Mucosa of descending colon (tissue), 3 donors: Measurements from ENCODE around the gene NPTN. TPM values are rescaled to one million over a fixed set of nuclear protein-coding genes. Genes with fewer than 3 reads are reported as not detected.
"Not testable (repeated sequence)": the region's sequence is repeated elsewhere in the genome, so short reads cannot be mapped to it uniquely, and the experiment has no call there.

Source experiments
- ATAC-seq: fragments of 200-7000 bp; cut with Tn5 transposase; one replicate; pipeline ENCODE4 v1.9.1; 2020; ENCODE audit warnings: mild to moderate bottlenecking, moderate library complexity
- DNase-seq, 3 donors: peaks; one replicate each; pipeline ENCODE4 v3.0.0-alpha.2; 2020
- H3K36me3 ChIP-seq: fragments of 200-600 bp; one replicate; pipeline ENCODE4 v1.8.0; 2021; ENCODE audit warnings: low read depth, mild to moderate bottlenecking
- H3K4me1 ChIP-seq: fragments of 200-600 bp; one replicate; pipeline ENCODE4 v1.8.0; 2021; ENCODE audit warnings: low read depth, mild to moderate bottlenecking
- H3K4me3 ChIP-seq: fragments of 200-600 bp; one replicate; pipeline ENCODE4 v1.8.0; 2021; ENCODE audit warnings: mild to moderate bottlenecking
- H3K9me3 ChIP-seq: fragments of 200-600 bp; one replicate; pipeline ENCODE4 v1.8.0; 2021; ENCODE audit warnings: mild to moderate bottlenecking
- intact Hi-C, 2 donors: fragments of 100-400 bp; cut with DNase I in 1 of 2; cut with micrococcal nuclease in 1 of 2; formaldehyde crosslinking; loops; one replicate each; pipeline versions ENCODE4 v1.11.0 to v1.11.1; 2022; cut with DNase I, micrococcal nuclease
- total RNA-seq, 3 donors: library from RNA; stranded (reverse); fragmentation: NEBNext Ultra II Directional in 2 of 3; extraction: Animal tissue kit (Norgen Biotek cat#: 25700) in 2 of 3; gene quantifications; one replicate each; pipeline versions ENCODE4 v1.2.1 to v1.2.4, GENCODE V29; 2021 to 2023
- TF ChIP-seq, protein P1 (sequence below): fragments of 200-600 bp; IDR thresholded peaks from one replicate; pipeline ENCODE4 v1.8.0; 2022; ENCODE audit warnings: antibody characterized with exemption, mild to moderate bottlenecking
- donor health status: DM: no; HTN: no; CAD: no; lungs with moderate emphysema.
- donor health status: DM: no; HTN: no; CAD: no.
- donor health status: DM: no; HTN: yes; CAD: no.

NPTN gene
- total RNA-seq, 3 donors from 2014 or later = 157 to 200 (median 168) TPM

DNA sequence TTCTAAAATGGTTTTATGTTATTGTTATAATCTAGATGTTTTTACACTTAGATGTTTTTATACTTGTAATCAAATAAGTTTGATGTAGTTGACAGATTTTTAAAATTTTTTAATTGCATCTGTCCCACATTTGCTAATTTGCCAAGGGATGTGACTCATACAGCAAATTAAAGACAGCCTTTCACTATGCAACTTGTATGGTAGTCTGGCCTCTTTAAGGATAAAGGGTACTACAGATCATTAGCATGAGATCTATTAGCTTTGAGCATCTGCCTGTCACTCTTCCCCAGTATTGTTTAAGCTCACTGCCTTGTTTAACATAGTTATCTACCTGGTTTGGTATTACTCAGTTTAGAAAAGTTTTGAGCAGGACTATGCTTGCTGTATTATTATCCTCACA lies 83.0 kb downstream of the NPTN start:
- H3K36me3 ChIP-seq = no peaks in the 10 kb centered on the region
- DNase-seq = no peak
- TF ChIP-seq, protein P1, sequence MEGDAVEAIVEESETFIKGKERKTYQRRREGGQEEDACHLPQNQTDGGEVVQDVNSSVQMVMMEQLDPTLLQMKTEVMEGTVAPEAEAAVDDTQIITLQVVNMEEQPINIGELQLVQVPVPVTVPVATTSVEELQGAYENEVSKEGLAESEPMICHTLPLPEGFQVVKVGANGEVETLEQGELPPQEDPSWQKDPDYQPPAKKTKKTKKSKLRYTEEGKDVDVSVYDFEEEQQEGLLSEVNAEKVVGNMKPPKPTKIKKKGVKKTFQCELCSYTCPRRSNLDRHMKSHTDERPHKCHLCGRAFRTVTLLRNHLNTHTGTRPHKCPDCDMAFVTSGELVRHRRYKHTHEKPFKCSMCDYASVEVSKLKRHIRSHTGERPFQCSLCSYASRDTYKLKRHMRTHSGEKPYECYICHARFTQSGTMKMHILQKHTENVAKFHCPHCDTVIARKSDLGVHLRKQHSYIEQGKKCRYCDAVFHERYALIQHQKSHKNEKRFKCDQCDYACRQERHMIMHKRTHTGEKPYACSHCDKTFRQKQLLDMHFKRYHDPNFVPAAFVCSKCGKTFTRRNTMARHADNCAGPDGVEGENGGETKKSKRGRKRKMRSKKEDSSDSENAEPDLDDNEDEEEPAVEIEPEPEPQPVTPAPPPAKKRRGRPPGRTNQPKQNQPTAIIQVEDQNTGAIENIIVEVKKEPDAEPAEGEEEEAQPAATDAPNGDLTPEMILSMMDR = no peak
- H3K9me3 ChIP-seq = no peaks in the 10 kb centered on the region
- no peak for ATAC-seq
- intact Hi-C loops = loop anchor here in 1 of 2 donors (5.0 kb wide), 1 partner anchor 87 kb away; no protein-coding TSS in a partner anchor
- no peaks in the 10 kb centered on the region for H3K4me1 ChIP-seq
- H3K4me3 ChIP-seq = no peak overlapping the region

DNA sequence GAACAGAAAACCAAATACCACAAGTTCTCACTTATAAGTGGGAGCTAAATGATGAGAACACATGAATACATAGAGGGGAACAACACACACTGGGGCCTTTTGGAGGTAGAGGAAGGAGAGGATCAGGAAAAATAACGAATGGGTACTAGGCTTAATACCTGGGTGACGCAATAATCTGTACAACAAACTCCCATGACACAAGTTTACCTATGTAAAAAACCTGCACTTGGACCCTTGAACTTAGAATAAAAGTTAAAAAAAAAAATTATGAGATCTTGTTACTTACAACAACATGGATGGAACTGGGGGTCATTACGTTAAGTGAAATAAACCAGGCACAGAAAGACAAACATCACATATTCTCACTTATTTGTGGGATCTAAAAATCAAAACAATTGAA lies 84.3 kb downstream of the NPTN start:
- H3K36me3 ChIP-seq, ATAC-seq, DNase-seq, H3K4me1 ChIP-seq, intact Hi-C loops, H3K4me3 ChIP-seq, H3K9me3 ChIP-seq: not testable (repeated sequence)

DNA sequence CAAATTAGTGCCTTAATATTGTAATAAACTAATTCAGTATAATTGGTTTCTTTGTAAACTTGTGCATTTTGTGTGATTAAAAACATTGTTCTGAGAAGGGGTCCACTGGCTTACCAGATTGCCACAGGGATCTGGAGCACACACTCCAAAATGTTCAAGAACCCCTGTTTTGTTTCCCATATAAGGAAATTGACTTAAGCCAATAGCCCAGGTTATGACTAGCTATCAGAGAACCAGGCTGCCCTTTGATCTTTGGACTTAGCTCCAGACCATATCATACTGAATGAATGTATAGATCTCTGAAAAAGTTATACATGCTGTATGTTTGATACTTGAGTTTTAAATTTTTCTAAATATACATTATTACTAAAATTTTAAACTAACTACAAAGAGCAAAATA lies 91.7 kb downstream of the NPTN start:
- peaks cover 5% of the 10 kb centered on the region for H3K4me1 ChIP-seq
- TF ChIP-seq, protein P1 = no peak
- intact Hi-C loops = no loop called here
- H3K36me3 ChIP-seq = no peaks in the 10 kb centered on the region
- H3K4me3 ChIP-seq = no peak overlapping the region
- H3K9me3 ChIP-seq = no peaks in the 10 kb centered on the region
- DNase-seq (peak in 1 of 3 donors; percentile 57), ATAC-seq (peak; percentile 82)

DNA sequence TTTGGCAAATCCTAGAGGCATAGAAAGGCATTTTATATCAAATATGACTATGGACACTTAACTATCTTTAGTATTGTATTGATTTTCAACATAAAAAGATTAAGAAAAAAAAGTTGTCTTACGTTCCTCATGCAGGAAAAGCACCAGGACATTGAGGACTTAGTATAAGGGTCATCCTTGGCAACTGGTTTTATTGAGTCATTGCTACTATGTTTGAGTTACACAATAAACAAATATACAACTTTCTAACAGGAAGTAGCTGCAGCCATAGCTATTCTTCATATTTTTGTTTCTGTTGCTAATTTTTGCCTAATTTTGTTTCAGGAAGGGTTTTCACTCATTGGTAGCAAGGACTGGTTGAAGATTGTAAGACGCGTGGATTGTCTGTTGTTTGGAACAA lies 93.0 kb downstream of the NPTN start:
- peak; percentile 60 for ATAC-seq
- intact Hi-C loops = no loop called here
- Histone ChIP-seq H3K9me3 (no peaks in the 10 kb centered on the region), H3K4me3 (no peak overlapping the region), H3K4me1 (peaks cover 5% of the 10 kb centered on the region), H3K36me3 (no peaks in the 10 kb centered on the region)
- TF ChIP-seq, protein P1 = no peak
- no peak for DNase-seq

DNA sequence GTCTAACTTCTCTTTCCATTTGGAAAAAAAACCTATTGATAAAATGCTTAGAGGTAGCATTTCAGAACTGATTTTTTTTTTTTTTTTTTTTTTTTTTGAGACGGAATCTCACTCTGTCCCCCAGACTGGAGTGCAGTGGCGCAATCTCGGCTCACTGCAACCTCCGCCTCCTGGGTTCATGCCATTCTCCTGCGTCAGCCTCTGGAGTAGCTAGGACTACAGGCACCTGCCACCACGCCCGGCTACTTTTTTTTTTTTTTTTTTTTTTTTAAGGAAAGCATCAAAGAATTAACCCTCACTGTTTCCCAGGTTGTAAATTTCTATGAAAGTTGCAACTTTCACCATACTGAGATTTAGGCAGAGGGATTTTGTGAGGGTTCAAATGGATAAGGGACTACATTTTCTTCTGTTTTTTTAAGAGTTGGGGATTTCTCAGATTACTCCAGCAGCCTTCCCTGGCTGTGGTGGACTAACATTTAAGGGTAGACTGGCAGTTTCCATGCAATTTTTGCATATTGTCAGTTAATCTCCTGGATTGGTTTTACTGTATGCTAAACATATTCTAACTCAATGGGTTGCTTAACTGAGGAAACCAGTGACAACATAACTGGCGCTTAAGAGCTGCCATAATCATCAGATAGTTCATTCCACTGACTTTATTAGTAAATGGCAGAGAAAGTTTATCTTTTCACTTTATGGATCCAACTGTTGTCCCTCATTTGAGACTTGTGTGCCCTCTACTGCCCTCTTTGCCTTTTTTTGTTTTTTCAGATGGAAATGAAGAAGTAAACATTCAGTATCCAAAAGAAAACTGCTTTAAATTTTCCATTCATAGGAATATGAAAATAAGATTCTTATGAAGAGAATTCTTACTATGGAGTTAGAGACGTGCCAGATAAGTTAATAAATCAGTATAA lies 93.7 kb downstream of the NPTN start:
- Histone ChIP-seq H3K9me3 (no peaks in the 10 kb centered on the region), H3K4me1 (peaks cover 5% of the 10 kb centered on the region), H3K36me3 (no peaks in the 10 kb centered on the region), H3K4me3 (no peak overlapping the region)
- intact Hi-C loops = no loop called here
- TF ChIP-seq, protein P1 = no peak
- ATAC-seq = no peak
- peak; percentile 44 to 50 (median 48) for DNase-seq

DNA sequence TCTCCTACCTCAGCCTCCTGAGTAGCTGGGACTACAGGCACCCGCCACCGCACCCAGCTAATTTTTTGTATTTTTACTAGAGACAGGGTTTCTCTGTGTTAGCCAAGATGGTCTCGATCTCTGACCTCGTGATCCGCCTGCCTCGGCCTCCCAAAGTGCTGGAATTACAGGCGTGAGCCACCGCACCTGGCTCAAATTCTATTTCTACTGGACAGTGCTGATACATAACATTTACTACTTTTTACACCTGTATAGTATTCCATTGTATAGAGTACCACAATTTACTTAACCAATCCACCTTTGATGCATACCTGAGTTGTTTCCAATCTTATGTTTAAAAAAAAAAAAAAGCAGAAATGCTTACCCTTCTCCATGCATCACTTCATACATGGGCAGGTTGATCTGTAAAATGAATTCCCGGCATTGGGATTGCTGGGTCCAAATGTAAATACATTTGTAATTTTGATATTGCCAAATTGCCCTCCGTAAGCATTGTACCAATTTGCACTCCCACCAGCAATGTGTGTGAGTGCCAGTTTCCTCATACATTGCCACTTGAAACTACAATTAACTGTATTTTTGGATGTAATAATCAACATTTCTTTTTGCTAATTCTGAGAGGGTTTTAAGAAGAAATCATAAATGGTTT lies 94.5 kb downstream of the NPTN start:
- ATAC-seq (no peak), DNase-seq (no peak)
- no peaks in the 10 kb centered on the region for H3K36me3 ChIP-seq
- H3K9me3 ChIP-seq = no peaks in the 10 kb centered on the region
- TF ChIP-seq, protein P1 = no peak
- intact Hi-C loops = no loop called here
- H3K4me3 ChIP-seq = no peak overlapping the region
- H3K4me1 ChIP-seq = peaks cover 5% of the 10 kb centered on the region
